Activated CD4-positive, CD25-positive, alpha-beta regulatory T cell treated with anti-CD3 and anti-CD28 coated beads, Interleukin-2, amount 50 U/mL, for 72 hours (primary cell): Measurements from ENCODE around the gene FBXO11.

Source experiments
- DNase-seq: peaks from one replicate; pipeline ENCODE4 v3.0.0; 2021

FBXO11 gene

DNA sequence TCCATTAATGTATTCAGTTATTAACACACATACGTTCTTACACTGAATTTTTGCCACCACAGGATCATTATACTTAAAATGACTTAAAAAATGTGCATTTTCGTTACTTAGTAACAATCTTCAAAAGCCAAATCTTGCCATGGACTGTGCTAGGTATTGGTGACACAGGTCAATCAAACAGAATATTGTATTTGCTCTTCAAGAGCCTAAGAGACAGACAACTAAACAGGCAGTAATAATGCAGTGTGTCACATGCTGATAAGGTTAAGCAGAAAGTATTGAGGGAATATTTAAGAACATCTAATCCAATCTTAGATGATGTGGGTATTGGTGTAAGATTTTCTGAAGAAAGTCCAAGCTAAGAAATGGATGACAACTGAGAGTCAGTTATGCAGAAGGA lies 56.9 kb downstream of the FBXO11 start:
- DNase-seq = no peak

DNA sequence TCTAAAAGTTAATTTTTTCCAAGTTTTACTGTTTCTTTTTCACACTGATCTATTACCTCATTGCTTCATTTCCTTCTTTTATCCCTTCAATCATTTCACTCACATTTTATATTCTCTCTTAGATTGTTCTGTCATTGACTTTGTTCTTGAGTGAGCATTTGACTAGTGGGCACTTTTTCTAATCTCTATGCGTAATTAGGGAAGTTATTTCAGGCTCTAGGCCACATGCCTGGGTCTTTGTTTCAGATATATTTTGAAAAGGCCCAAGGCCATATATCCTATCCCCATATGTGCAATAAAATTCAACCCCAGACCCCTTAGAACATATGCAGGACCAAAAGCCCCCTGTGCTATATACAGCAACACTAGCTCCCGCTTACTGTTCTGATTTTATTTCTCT lies 62.1 kb downstream of the FBXO11 start:
- no peak for DNase-seq

DNA sequence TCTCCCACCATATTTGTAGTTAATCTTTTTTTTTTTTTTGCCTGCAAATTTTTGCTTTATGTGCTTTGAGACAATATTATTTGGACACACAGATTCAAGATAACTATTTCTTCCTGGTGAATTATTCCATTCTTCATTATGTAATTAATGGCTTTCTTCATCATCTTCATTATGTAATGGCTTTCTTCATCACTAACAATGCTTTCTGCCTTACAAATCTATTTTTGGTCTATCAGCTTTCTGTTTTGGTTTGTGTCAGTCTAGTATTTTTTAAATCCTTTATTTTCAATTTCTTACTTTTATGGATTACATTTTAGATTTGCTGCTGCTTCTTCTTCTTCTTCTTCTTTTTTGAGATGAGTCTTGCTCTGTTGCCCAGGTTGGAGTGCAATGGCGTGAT lies 62.9 kb downstream of the FBXO11 start:
- no peak for DNase-seq

DNA sequence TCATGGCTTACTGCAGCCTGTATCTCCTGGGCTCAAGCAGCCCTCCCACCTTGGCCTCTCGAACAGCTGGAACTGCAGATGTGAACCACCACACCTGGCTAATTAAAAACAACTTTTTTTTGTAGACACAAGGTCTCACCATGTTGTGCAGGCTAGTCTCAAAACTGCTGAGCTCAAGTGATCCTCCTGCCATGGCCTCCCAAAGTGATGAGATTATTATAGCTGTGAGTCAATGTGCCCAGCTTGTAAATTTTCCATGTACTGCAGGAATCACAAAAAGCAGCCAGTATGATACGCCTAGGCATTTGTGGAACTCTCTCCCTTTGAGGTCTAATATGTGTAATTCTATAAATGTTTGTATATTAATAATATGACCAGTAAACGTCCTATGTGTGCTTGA lies 63.5 kb downstream of the FBXO11 start:
- DNase-seq = no peak

DNA sequence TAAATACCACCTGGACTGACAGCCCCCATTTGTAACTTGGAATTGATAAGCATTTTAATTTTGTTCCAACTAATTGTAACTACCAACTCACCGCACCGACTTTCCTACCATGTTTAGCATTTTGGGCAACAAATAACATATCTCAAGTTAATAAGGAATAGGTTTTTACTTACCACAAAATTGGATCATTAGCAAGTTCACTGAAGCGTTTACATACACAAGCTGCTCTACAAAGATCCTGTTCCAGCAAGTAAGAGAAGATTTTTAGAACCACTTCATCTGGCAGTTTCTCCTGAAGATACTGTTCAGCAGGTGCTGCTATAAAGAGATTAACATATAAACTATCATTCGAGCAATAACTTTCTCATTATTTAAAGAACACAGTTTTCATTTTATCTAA lies 67.6 kb downstream of the FBXO11 start:
- no peak for DNase-seq

DNA sequence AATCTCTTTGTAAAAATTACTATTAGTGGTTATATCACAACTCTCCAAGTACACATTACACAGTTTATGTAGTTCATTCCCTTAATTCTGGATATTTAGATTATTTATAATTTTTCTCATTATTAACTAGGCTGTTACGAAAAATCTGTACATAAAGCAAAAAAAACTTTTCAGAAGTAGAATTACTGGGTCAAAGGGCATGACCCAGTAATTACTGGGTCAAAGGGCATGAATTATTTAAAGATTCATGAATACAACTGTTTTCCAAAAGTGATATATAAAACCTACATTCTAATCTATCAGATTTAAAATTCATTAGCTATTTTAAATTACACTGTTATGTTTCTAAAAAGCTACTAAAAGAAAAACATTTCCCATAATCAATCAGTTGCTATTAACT lies 68.0 kb downstream of the FBXO11 start:
- DNase-seq = no peak

DNA sequence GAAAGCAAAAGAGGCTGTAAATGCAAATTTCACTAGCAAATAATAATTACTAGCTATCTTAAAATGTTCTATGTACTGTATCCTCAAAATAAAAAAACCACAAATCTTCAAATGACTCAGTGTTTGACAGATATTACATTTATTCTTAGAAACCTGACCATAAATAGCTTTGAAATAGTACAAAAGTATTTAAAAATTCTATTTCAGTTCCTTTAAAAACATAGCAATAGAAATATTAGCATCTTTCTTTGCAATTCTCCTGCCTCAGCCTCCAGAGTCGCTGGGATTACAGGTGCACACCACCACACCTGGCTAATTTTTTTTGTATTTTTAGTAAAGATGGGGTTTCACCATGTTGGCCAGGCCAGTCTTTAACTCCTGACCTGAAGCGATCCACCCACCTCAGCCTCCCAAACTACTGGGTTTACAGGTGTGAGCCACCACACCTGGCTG lies 72.8 kb downstream of the FBXO11 start:
- DNase-seq = no peak

DNA sequence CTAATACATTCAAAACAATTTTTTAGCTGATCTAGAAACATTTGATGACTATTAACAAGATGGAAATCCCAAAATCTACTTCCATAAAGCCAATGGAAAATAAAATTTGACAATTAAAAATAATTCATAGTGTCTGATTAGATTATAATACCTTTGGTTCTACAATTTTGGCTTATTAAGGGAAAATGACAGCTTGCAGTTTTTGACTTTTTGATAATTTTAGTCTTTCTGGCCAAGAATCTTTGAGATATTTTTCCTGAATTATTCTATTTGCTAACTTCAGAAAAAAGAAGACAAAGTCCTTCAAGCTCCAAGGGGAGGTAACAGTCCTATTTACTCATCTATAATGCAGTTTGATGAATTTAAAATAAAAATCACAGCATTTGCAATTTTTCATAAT lies 83.8 kb downstream of the FBXO11 start:
- no peak for DNase-seq

DNA sequence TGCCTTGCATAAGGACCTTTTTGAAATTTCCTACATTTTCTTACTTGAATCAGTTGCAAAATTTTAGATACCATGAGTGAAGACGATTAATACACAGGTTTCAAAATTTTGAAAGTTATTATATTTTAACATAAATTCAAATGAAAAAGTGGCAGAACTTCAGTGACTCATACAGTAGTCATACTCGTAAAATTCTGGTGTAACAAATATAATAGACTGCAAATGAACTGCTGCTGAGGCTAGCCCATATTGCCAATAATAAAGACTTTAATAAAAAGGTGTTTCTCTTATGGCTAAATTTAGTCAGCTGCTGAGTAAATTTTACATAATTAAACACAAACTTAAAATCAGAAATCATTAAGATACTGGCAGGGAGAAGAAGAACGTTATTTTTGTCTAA lies 86.5 kb downstream of the FBXO11 start:
- DNase-seq = no peak

DNA sequence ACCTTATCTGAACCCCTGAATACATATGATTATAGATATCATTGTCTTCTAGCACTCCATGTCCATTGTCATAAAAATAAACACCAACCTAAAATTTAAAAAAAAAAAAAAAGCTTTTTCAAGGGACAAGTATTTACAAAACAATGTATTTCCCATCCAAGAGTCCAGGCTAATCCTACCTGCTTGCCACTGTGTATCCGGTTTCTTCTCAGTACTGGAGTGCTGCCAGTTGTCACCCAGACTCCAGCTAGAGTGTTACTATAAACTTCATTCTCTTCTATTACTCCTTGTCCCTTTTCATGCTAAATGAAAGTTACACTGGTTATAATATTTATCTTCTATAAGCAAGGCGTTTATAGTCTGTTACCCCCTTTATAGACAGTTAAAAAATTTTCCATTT lies 87.5 kb downstream of the FBXO11 start:
- DNase-seq = no peak

DNA sequence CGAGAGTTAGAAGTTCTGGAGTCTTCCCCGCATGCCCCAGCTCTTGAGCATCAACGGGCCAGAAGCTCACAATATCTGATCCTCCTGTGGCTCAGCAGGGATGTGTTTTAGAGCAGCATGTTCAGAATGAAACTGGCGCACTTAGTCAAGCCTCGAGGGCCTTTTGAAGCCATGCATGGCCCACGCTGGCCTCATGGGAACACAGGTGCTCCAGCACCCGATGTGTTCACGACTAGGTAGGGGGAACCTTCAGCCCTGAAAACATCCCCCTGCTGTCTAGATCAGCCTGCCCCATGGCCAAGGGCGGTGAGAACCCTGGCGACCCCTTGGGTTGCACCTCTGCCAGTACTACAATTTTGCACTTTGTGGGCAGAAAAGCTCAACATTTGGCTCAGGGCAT lies 90.5 kb downstream of the FBXO11 start:
- no peak for DNase-seq

DNA sequence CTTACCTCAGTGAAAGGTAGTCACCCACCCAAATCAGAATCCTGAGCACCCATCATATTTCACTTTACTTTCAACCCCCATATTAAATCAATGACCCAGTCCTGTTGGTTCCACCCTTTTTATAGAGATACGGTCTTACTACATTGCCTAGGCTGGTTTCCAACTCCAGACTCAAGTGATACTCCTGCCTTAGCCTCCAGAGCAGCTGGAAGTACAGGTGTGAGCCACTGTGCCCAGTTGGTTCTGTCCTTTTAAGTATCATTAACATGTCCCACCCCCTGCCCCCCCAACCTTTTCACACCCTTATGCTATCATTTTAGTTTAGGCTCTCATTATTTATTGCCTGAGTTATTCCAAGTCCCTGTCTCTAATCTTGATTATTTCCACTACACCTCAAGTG lies 94.6 kb downstream of the FBXO11 start:
- no peak for DNase-seq

DNA sequence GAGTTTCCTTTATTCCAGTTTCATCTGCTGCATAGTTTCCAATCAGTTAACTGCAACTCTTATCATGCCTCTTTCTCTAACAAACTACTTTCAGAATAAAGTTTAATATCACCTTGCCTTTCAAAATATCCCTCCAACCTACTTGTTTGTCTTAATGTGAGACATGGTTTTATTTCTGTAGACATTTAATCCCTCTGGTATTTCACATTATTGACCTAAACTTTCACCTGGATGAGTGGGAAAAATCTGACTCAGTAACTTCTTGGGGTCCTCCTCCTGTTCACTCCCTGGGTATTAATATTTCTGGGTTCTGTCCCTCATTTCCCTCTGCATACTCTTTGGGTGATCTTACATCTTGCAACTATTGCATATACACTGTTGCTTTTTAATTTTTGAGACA lies 95.4 kb downstream of the FBXO11 start:
- DNase-seq = no peak

DNA sequence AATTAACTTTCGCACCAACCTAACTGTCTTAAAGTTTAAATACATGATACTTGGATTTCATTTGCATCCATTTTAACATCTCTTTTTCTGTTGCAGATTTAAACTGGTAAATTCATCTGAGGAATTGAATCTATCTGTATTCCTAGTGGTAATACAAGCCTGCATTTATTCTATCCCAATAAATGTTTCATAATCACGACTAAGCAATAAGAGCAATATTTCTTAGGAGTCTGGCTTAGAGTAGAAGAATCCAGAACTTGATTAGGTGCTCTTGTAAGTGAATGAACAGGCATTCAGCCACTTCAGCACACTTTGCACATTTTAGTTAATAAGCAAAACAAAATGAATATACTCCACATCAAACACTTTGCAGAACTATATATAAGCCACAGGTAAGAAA lies 96.4 kb downstream of the FBXO11 start:
- no peak for DNase-seq

DNA sequence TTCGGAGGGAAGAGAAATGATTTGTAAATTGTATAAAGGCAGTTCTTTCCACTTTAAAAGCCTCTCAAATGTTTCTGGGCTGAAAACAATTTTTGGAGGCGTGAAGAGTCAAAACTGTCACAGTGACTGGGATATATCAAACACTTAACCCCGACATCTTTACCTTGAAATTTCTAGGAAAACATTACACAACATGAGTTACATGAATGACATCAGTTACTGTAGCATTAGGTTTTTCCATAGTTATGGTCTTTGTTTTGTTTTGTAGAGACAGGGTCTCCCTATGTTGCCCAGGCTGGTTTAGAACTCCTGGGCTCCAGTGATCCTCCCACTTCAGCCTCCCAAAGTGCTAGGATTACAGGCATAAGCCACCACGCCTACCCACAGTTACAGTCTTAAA lies 97.7 kb downstream of the FBXO11 start:
- DNase-seq = no peak

DNA sequence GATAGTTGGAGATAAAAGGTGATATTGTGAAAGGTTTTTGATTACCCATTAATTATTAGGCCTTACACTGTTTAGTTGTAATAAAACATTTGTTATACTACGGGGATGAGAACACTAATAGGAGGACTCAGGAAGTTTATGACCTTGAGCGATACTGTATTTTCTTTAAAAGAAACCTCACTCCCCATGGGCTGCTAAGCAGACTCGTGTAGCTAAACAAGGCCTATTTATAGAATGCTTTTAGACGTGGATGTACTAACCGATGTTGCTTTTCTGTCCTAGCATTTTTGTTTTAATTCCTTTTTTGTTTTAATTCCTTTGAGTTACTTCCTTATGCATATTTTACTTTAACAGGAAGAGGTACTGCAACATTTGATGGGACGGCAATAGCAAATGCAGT lies 100.4 kb downstream of the FBXO11 start:
- DNase-seq = no peak

DNA sequence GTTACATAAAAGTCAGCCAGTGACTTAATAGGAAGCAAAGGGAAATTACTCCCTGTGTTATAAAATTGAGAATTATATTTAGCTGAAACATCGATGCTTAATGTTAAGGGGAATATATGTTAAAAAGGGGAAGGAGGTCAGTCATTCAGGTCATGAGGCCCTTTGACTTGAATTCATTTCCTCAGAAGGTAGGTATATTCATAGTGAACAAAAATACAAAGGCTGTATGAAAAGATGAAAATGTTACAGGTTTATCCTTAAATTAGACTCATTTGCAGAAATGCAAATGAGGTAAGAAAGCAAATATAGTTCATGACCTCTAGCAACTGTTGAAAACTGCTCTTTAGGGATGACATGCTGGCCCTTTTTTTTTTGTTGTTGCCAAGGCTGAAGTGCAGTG lies 102.5 kb downstream of the FBXO11 start:
- DNase-seq = no peak

DNA sequence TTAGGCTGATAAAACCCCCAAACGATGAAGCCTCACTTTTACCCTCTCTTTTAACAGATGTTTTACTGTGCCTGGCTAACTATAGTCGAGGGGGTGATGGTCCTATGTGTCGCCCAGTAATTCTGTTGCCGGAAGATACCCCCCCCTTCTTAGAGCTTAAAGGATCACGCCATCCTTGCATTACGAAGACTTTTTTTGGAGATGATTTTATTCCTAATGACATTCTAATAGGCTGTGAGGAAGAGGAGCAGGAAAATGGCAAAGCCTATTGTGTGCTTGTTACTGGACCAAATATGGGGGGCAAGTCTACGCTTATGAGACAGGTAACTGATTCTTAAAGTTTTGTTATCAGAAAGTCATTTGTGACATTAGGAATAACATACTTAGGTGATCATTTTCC lies 102.9 kb downstream of the FBXO11 start:
- no peak for DNase-seq

DNA sequence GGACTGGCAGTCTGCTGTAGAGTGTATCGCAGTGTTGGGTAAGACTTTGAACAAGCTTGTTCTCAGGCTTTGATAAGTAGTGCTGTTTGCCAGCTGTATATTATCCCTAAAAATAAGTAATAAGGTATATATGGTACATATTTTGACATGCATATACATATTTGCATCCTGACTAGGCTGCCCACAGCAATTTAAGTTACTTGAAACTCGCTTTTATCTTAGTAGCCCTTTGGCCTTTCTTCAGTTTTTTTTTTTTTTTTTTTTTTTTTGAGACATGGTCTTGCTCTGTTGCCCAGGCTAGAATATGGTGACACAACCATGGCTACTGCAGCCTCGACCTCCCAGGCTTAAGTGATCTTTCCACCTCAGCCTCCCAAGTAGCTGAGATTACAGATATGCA lies 105.2 kb downstream of the FBXO11 start:
- no peak for DNase-seq

DNA sequence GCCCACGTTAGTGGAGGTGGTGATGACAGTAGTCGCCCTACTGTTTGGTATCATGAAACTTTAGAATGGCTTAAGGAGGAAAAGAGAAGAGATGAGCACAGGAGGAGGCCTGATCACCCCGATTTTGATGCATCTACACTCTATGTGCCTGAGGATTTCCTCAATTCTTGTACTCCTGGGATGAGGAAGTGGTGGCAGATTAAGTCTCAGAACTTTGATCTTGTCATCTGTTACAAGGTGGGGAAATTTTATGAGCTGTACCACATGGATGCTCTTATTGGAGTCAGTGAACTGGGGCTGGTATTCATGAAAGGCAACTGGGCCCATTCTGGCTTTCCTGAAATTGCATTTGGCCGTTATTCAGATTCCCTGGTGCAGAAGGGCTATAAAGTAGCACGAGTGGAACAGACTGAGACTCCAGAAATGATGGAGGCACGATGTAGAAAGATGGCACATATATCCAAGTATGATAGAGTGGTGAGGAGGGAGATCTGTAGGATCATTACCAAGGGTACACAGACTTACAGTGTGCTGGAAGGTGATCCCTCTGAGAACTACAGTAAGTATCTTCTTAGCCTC lies 107.2 kb downstream of the FBXO11 start:
- no peak for DNase-seq

DNA sequence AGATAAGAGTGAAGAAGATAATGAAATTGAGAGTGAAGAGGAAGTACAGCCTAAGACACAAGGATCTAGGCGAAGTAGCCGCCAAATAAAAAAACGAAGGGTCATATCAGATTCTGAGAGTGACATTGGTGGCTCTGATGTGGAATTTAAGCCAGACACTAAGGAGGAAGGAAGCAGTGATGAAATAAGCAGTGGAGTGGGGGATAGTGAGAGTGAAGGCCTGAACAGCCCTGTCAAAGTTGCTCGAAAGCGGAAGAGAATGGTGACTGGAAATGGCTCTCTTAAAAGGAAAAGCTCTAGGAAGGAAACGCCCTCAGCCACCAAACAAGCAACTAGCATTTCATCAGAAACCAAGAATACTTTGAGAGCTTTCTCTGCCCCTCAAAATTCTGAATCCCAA lies 107.7 kb downstream of the FBXO11 start:
- no peak for DNase-seq

DNA sequence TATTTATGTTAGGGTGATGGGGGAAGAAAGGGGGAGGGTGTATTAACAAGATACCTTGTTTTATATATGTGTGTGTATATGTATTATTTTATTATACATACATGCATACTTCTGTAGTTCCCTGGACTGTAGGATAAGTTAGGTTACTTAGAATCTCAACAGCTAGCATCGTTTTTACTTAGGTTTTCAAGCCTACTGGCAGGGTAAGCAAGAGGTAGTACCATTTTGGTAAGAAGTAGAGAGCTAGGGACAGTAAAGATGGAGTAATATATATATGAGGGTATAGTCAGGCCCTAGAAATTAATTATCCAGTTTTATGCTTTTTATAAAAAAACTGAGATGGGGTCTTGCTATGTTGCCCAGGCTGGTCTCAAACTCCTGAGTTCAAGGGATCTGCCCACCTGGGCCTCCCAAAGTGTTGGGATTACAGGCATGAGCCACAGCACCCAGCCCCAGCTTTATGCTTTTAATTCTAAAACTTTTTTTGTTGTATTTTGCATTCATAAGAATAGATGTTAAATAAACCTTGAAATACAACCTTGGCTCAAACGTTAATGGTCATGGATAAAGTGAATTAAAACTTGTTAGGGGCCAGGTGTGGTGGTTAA lies 110.1 kb downstream of the FBXO11 start:
- DNase-seq = no peak

DNA sequence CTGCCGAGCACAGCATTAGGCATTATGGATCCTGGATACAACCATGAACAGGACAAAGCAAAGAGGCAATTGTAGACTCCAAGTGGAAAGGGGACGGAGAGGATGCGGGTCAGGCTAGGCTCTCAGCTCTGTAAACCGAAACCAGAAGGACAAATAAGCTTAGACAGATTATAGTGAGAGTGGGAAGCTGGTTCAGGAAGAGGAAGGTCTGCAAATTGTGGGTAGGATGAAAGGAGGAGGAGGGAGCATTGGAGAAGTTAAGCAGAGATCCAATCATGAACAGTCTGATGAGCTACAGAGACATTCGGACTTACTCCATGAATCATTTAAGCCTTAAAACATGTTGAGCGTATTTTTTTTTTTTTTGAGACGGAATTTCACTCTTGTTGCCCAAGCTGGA lies 120.3 kb downstream of the FBXO11 start:
- DNase-seq = no peak

DNA sequence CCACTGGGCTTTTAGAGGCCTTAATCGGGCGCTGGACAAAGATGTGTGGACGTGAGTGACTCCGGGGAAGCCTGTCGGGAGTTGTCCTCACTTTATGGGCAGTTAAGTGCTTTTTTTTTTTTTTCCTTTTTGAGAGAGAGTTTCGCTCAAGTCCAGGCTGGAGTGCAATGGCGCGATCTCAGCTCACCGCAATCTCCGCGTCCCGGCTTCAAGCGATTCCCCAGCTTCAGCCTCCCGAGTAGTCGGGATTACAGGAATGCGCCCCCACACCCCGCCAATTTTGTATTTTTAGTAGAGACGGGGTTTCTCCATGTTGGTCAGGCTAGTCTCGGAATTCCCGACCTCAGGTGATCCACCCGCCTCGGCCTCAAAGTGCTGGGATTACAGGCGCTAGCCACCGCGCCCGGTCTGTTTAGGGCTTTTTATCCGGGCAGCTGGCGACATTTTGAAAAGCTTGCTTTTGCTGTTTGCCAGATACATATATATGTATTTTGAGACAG lies 121.9 kb downstream of the FBXO11 start:
- no peak for DNase-seq
